Mesenchymal stem cell (in vitro differentiated cells and primary cell): ENCODE data around the gene LDLRAD3.

Experiments used
- DNase-seq: peaks from one replicate; pipeline ENCODE4 v3.0.0-alpha.2; 2013
- H2AFZ ChIP-seq: one replicate; pipeline ENCODE4 v1.6.1; 2013; ENCODE audit warnings: low read depth, mild to moderate bottlenecking, control low read depth, inconsistent platforms, low read length, moderate library complexity
- H2AK5ac ChIP-seq: 2 replicates; pipeline ENCODE4 v1.6.1; 2013; ENCODE audit warnings: low read length, moderate library complexity, mild to moderate bottlenecking, inconsistent platforms; ENCODE audit not compliant: severe bottlenecking
- H2BK120ac ChIP-seq: one replicate; pipeline ENCODE4 v1.6.1; 2013; ENCODE audit warnings: low read depth, mild to moderate bottlenecking, inconsistent platforms, low read length, moderate library complexity
- H2BK12ac ChIP-seq, 2 experiments: one replicate each; pipeline ENCODE4 v1.6.1; 2013; ENCODE audit warnings: inconsistent platforms in 2 of 2, low read length in 2 of 2, mild to moderate bottlenecking in 2 of 2, moderate library complexity in 2 of 2, control low read depth in 1 of 2
- H2BK15ac ChIP-seq: one replicate; pipeline ENCODE4 v1.6.1; 2013; ENCODE audit warnings: mild to moderate bottlenecking, low read depth, inconsistent platforms; ENCODE audit not compliant: poor library complexity, severe bottlenecking
- H2BK5ac ChIP-seq: 2 replicates; pipeline ENCODE4 v1.6.1; 2013; ENCODE audit warnings: low read depth, mild to moderate bottlenecking, low read length, control low read depth, inconsistent platforms; ENCODE audit not compliant: poor library complexity, severe bottlenecking
- H3K14ac ChIP-seq, 2 experiments: one replicate each; pipeline ENCODE4 v1.6.1; 2013; ENCODE audit warnings: inconsistent platforms in 2 of 2, low read length in 2 of 2, control low read depth in 1 of 2, mild to moderate bottlenecking in 1 of 2, moderate library complexity in 1 of 2
- H3K18ac ChIP-seq, 2 experiments: one replicate each; pipeline ENCODE4 v1.6.1; 2013; ENCODE audit warnings: inconsistent platforms in 2 of 2, low read length in 2 of 2, control low read depth in 1 of 2, low read depth in 1 of 2, mild to moderate bottlenecking in 1 of 2
- H3K23ac ChIP-seq, 2 experiments: one replicate each; pipeline ENCODE4 v1.6.1; 2013; ENCODE audit warnings: inconsistent platforms in 2 of 2, low read length in 2 of 2, mild to moderate bottlenecking in 2 of 2, moderate library complexity in 2 of 2, control low read depth in 1 of 2
- H3K27ac ChIP-seq: 2 replicates; pipeline ENCODE4 v1.5.1; 2013; ENCODE audit warnings: mild to moderate bottlenecking, moderate library complexity, low read length, control low read depth, inconsistent platforms; ENCODE audit not compliant: poor library complexity, severe bottlenecking
- H3K27me3 ChIP-seq, 2 experiments: 2 replicates each; pipeline versions ENCODE4 v1.6.1 to v1.7.0; 2013; ENCODE audit warnings: low read length in 2 of 2, mild to moderate bottlenecking in 2 of 2, moderate library complexity in 2 of 2, control low read depth in 1 of 2, inconsistent platforms in 1 of 2; ENCODE audit not compliant: control insufficient read depth in 1 of 2, insufficient read depth in 1 of 2
- H3K36me3 ChIP-seq, 2 experiments: 2 replicates each; pipeline versions ENCODE4 v1.6.1 to v1.7.0; 2013; ENCODE audit warnings: low read length in 2 of 2, control low read depth in 1 of 2, inconsistent platforms in 1 of 2, low read depth in 1 of 2, mild to moderate bottlenecking in 1 of 2; ENCODE audit not compliant: insufficient read depth in 2 of 2, control insufficient read depth in 1 of 2
- H3K4ac ChIP-seq, 2 experiments: one replicate each; pipeline ENCODE4 v1.6.1; 2013; ENCODE audit warnings: inconsistent platforms in 2 of 2, low read length in 2 of 2, mild to moderate bottlenecking in 2 of 2, moderate library complexity in 2 of 2, control low read depth in 1 of 2, low read depth in 1 of 2
- H3K4me1 ChIP-seq: 2 replicates; pipeline ENCODE4 v1.6.1; 2013; ENCODE audit warnings: low read depth, low read length, control low read depth; ENCODE audit not compliant: control insufficient read depth, insufficient read depth
- H3K4me2 ChIP-seq: 2 replicates; pipeline ENCODE4 v1.6.1; 2013; ENCODE audit warnings: low read length, mild to moderate bottlenecking, inconsistent platforms; ENCODE audit not compliant: poor library complexity, severe bottlenecking
- H3K4me3 ChIP-seq, 2 experiments: 2 replicates each; pipeline versions ENCODE4 v1.5.1 to v1.7.0; 2013; ENCODE audit warnings: low read length in 2 of 2, mild to moderate bottlenecking in 2 of 2, control low read depth in 1 of 2, low read depth in 1 of 2; ENCODE audit not compliant: insufficient read depth in 1 of 2
- H3K79me1 ChIP-seq: replicated peaks from 2 replicates; pipeline ENCODE4 v1.6.1; 2013; ENCODE audit warnings: mild to moderate bottlenecking, control low read depth, low read length, inconsistent platforms; ENCODE audit not compliant: poor library complexity, severe bottlenecking
- H3K9ac ChIP-seq: 2 replicates; pipeline ENCODE4 v1.7.0; 2013; ENCODE audit warnings: mild to moderate bottlenecking, low read length, moderate library complexity
- H3K9me3 ChIP-seq: 2 replicates; pipeline ENCODE4 v1.7.0; 2013; ENCODE audit warnings: mild to moderate bottlenecking, low read length; ENCODE audit not compliant: control insufficient read depth
- H4K8ac ChIP-seq: one replicate; pipeline ENCODE4 v1.6.1; 2013; ENCODE audit warnings: inconsistent platforms, mild to moderate bottlenecking, low read length, moderate library complexity
- H4K91ac ChIP-seq: one replicate; pipeline ENCODE4 v1.6.1; 2013; ENCODE audit warnings: mild to moderate bottlenecking, low read length, inconsistent platforms
- WGBS: methylation state at CpG from one replicate; pipeline ENCODE4 v1.1.7; 2013; ENCODE audit warnings: mixed read lengths; 5-methylcytosine and 5-hydroxymethylcytosine counted together

The LDLRAD3 gene

GRCh38 chr11:36102868-36103267 lies 159.0 kb downstream of the LDLRAD3 start:
- Histone ChIP-seq H3K14ac (no peak overlapping the region), H4K91ac (no peak overlapping the region), H3K4me3 (no peak overlapping the region), H3K4ac (no peak overlapping the region), H2BK5ac (no peak overlapping the region), H2AK5ac (no peak overlapping the region), H3K27ac (no peak overlapping the region), H2AFZ (no peak overlapping the region), H2BK15ac (no peak overlapping the region), H3K4me1 (peaks cover 6% of the 10 kb centered on the region), H3K9ac (no peak overlapping the region), H3K4me2 (no peak overlapping the region), H3K27me3 (no peaks in the 10 kb centered on the region), H3K79me1 (no peaks in the 10 kb centered on the region), H3K18ac (no peak overlapping the region), H3K23ac (no peak overlapping the region), H3K36me3 (peaks cover 4 to 15% of the 10 kb centered on the region in 2 experiments), H2BK120ac (no peak overlapping the region), H3K9me3 (no peaks in the 10 kb centered on the region), H4K8ac (no peak overlapping the region), H2BK12ac (no peak overlapping the region)
- 100% methylated on average over 2 of the region's 5 CpGs for WGBS
- no peak for DNase-seq

- Histone ChIP-seq H2AFZ (no peak overlapping the region), H3K4ac (no peak overlapping the region), H4K8ac (no peak overlapping the region), H4K91ac (no peak overlapping the region), H3K4me3 (no peak overlapping the region), H3K23ac (no peak overlapping the region), H2AK5ac (no peak overlapping the region), H3K36me3 (peaks cover 4 to 8% of the 10 kb centered on the region in 2 experiments), H3K27me3 (no peaks in the 10 kb centered on the region), H3K79me1 (no peaks in the 10 kb centered on the region), H3K4me2 (no peak overlapping the region), H2BK12ac (no peak overlapping the region), H3K4me1 (peaks cover 3% of the 10 kb centered on the region), H3K9ac (no peak overlapping the region), H3K9me3 (no peaks in the 10 kb centered on the region), H2BK120ac (no peak overlapping the region), H3K14ac (no peak overlapping the region), H2BK15ac (no peak overlapping the region), H2BK5ac (no peak overlapping the region), H3K18ac (no peak overlapping the region), H3K27ac (no peak overlapping the region)
- DNase-seq, result no peak
- WGBS, result 99% methylated on average over 10 of the region's 11 CpGs
Observed at GRCh38 chr11:36103933-36104530, 160.2 kb downstream of the LDLRAD3 start.

GRCh38 chr11:36104660-36104992 lies 160.8 kb downstream of the LDLRAD3 start:
- Histone ChIP-seq H3K27ac (no peak overlapping the region), H3K9ac (no peak overlapping the region), H3K36me3 (peaks cover 4 to 8% of the 10 kb centered on the region in 2 experiments), H3K4me3 (no peak overlapping the region), H2BK5ac (no peak overlapping the region), H2AK5ac (no peak overlapping the region), H2BK15ac (no peak overlapping the region), H3K4me1 (peaks cover 3% of the 10 kb centered on the region), H3K79me1 (no peaks in the 10 kb centered on the region), H3K14ac (no peak overlapping the region), H3K23ac (no peak overlapping the region), H3K4me2 (no peak overlapping the region), H4K8ac (no peak overlapping the region), H3K18ac (no peak overlapping the region), H2BK12ac (no peak overlapping the region), H3K27me3 (no peaks in the 10 kb centered on the region), H2BK120ac (no peak overlapping the region), H4K91ac (no peak overlapping the region), H2AFZ (no peak overlapping the region), H3K9me3 (no peaks in the 10 kb centered on the region), H3K4ac (no peak overlapping the region)
- WGBS, result 83% methylated on average over 2 of the region's 4 CpGs
- DNase-seq, result no peak

- Histone ChIP-seq H3K4me3 (no peak overlapping the region), H3K79me1 (no peaks in the 10 kb centered on the region), H4K8ac (no peak overlapping the region), H2BK120ac (no peak overlapping the region), H3K27me3 (no peaks in the 10 kb centered on the region), H3K4me1 (peaks cover 5% of the 10 kb centered on the region), H3K18ac (no peak overlapping the region), H2BK5ac (no peak overlapping the region), H3K23ac (no peak overlapping the region), H4K91ac (no peak overlapping the region), H3K4me2 (no peak overlapping the region), H2BK12ac (no peak overlapping the region), H3K14ac (no peak overlapping the region), H3K4ac (no peak overlapping the region), H3K36me3 (peaks cover 3 to 4% of the 10 kb centered on the region in 2 experiments), H2BK15ac (no peak overlapping the region), H3K9me3 (no peaks in the 10 kb centered on the region), H2AFZ (no peak overlapping the region), H2AK5ac (no peak overlapping the region), H3K27ac (no peak overlapping the region), H3K9ac (no peak overlapping the region)
- DNase-seq, result no peak
- WGBS, result 92% methylated on average over 9 of the region's 9 CpGs
Observed at GRCh38 chr11:36105743-36106581, 162.1 kb downstream of the LDLRAD3 start.
